ENCODE measurements around the gene OGFOD3. TPM values are rescaled to one million over a fixed set of nuclear protein-coding genes. Genes with fewer than 3 reads are reported as not detected.
"Not testable (repeated sequence)": the region's sequence is repeated elsewhere in the genome, so short reads cannot be mapped to it uniquely, and the experiment has no call there.

OGFOD3 gene
- total and polyA plus RNA-seq, 2 donors from 2014 or later = 27.8 to 36.1 TPM

DNA sequence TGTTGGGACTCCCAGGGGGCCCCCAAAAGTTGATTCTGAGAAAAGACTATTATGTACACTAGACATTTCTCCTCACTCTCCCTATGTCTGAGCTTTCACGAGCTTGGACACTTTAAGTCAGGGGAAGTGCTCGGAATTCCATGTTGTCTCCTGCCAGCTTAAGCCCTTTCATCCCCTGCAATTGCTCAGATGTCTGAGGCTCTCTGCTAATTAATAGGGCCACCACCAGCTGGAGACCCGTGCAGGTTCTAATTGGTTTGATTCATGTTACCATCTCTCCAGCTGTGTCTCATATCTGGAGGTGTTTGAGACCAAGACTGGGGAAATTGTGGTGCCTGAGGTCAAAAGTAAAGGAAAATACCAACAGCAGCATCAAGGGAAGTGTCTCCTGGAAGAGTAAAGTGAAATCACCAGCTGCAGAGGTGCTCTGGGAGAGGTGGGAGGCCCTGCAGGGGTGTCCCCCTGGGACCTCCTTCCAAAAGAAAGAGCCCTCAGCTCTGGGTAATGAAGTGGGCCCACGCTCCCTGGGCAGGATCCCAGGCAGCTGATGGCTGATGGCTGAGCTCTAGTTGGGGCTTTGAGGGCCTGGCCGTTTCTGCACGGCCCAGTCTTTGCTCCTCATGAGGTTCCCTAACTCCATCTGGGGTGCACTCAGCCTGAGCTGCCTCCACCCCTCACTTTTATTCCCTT lies 52.6 kb downstream of the OGFOD3 start:
- FAIRE-seq = no peak
- H3K9me3 ChIP-seq (ENCODE audit: control insufficient read depth in 2 of 3, insufficient read depth in 1 of 3, low read length in 3 of 3) = no peaks in the 10 kb centered on the region
- no peak for DNase-seq
- H3K4me3 ChIP-seq (ENCODE audit: low read length in 3 of 3) = no peak overlapping the region
- peaks cover 0 to 3% (median 0%) of the 10 kb centered on the region in 3 donors for H3K4me1 ChIP-seq (ENCODE audit: control insufficient read depth in 2 of 3, insufficient read depth in 2 of 3, low read depth in 1 of 3, low read length in 3 of 3)
- intact Hi-C loops (cut with DNase I) = no loop called here
- H3K27ac ChIP-seq (ENCODE audit: low read depth in 2 of 2, low read length in 2 of 2) = no peak overlapping the region
- H3K9ac ChIP-seq (ENCODE audit: low read length in 3 of 3) = no peak overlapping the region
- no peaks in the 10 kb centered on the region for H3K27me3 ChIP-seq (ENCODE audit: control insufficient read depth, insufficient read depth, low read length)
- TF ChIP-seq, protein P1, sequence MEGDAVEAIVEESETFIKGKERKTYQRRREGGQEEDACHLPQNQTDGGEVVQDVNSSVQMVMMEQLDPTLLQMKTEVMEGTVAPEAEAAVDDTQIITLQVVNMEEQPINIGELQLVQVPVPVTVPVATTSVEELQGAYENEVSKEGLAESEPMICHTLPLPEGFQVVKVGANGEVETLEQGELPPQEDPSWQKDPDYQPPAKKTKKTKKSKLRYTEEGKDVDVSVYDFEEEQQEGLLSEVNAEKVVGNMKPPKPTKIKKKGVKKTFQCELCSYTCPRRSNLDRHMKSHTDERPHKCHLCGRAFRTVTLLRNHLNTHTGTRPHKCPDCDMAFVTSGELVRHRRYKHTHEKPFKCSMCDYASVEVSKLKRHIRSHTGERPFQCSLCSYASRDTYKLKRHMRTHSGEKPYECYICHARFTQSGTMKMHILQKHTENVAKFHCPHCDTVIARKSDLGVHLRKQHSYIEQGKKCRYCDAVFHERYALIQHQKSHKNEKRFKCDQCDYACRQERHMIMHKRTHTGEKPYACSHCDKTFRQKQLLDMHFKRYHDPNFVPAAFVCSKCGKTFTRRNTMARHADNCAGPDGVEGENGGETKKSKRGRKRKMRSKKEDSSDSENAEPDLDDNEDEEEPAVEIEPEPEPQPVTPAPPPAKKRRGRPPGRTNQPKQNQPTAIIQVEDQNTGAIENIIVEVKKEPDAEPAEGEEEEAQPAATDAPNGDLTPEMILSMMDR (IDR thresholded peaks at IDR 0.05; ENCODE audit: borderline replicate concordance, extremely low read depth, insufficient read depth) = no peak
- H3K36me3 ChIP-seq (ENCODE audit: control insufficient read depth in 2 of 3, insufficient read depth in 3 of 3, low read length in 3 of 3) = no peaks in the 10 kb centered on the region

DNA sequence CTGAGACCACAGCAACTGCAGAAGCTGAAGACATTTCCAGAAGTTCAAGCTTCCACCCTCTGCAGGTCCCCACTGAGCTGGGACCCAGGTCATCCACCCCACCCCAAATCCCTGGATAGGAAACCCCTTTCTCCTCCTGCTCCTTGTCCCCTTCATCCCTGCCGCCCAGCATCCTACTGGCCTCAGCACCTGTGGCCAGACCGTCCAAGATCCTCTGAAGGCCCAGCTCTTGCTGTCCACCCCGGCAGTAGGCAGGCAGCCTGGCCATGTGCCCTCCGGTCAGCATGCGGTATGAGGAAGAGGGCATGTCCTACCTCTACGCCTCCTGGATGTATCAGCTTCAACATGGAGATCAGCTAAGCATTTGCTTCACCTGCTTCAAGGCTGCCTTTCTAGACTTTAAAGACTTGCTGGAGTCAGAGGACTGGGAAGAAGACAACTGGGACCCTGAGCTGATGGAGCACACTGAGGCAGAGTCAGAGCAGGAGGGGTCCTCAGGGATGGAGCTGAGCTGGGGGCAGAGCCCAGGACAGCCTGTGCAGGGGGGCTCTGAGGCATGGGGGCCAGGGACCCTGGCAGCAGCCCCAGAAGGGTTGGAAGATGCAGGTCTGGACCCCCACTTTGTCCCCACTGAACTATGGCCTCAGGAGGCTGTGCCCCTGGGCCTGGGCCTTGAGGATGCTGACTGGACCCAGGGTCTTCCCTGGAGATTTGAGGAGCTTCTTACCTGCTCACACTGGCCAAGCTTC lies 56.3 kb downstream of the OGFOD3 start:
- FAIRE-seq (no peak), DNase-seq (no peak)
- no peak overlapping the region for H3K27ac ChIP-seq (ENCODE audit: low read depth in 2 of 2, low read length in 2 of 2)
- no peaks in the 10 kb centered on the region for H3K36me3 ChIP-seq (ENCODE audit: control insufficient read depth in 2 of 3, insufficient read depth in 3 of 3, low read length in 3 of 3)
- TF ChIP-seq, protein P1 (IDR thresholded peaks at IDR 0.05; ENCODE audit: borderline replicate concordance, extremely low read depth, insufficient read depth) = no peak
- no peak overlapping the region for H3K9ac ChIP-seq (ENCODE audit: low read length in 3 of 3)
- no peaks in the 10 kb centered on the region for H3K4me1 ChIP-seq (ENCODE audit: control insufficient read depth in 2 of 3, insufficient read depth in 2 of 3, low read depth in 1 of 3, low read length in 3 of 3)
- no peaks in the 10 kb centered on the region for H3K9me3 ChIP-seq (ENCODE audit: control insufficient read depth in 2 of 3, insufficient read depth in 1 of 3, low read length in 3 of 3)
- H3K4me3 ChIP-seq (ENCODE audit: low read length in 3 of 3) = no peak overlapping the region
- H3K27me3 ChIP-seq (ENCODE audit: control insufficient read depth, insufficient read depth, low read length) = peaks cover 3% of the 10 kb centered on the region
- intact Hi-C loops (cut with DNase I) = no loop called here

DNA sequence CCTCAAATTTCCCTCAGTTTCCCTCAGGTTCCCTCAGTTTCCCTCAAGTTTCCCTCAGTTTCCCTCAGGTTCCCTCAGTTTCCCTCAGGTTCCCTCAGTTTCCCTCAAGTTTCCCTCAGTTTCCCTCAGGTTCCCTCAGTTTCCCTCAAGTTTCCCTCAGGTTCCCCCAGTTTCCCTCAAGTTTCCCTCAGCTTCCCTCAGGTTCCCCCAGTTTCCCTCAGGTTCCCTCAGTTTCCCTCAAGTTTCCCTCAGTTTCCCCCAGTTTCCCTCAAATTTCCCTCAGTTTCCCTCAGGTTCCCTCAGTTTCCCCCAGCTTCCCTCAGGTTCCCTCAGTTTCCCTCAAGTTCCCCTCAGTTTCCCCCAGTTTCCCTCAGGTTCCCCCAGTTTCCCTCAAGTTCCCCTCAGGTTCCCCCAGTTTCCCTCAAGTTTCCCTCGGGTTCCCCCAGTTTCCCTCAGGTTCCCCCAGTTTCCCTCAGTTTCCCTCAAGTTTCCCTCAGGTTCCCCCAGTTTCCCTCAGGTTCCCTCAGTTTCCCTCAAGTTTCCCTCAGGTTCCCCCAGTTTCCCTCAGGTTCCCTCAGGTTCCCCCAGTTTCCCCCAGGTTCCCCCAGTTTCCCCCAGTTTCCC lies 58.8 kb downstream of the OGFOD3 start:
- not testable (repeated sequence) for H3K9me3 ChIP-seq (ENCODE audit: control insufficient read depth in 2 of 3, insufficient read depth in 1 of 3, low read length in 3 of 3); H3K27ac ChIP-seq (ENCODE audit: low read depth in 2 of 2, low read length in 2 of 2); H3K4me1 ChIP-seq (ENCODE audit: control insufficient read depth in 2 of 3, insufficient read depth in 2 of 3, low read depth in 1 of 3, low read length in 3 of 3); H3K4me3 ChIP-seq (ENCODE audit: low read length in 3 of 3); FAIRE-seq; H3K9ac ChIP-seq (ENCODE audit: low read length in 3 of 3); DNase-seq; H3K36me3 ChIP-seq (ENCODE audit: control insufficient read depth in 2 of 3, insufficient read depth in 3 of 3, low read length in 3 of 3); H3K27me3 ChIP-seq (ENCODE audit: control insufficient read depth, insufficient read depth, low read length)
- intact Hi-C loops (cut with DNase I) = loop anchor here (5.0 to 10.0 kb wide), 2 partner anchors 188 to 415 kb away; no protein-coding TSS in a partner anchor
